Subcutaneous abdominal adipose tissue (tissue), 5 donors: ENCODE measurements around the gene SMARCB1.

Experiments
- H3K27ac ChIP-seq: one replicate; pipeline ENCODE4 v1.7.0; 2013; ENCODE audit warnings: low read depth, mild to moderate bottlenecking, inconsistent platforms, low read length, moderate library complexity
- H3K27me3 ChIP-seq, 5 donors: one replicate each; pipeline ENCODE4 v1.7.0; 2013; ENCODE audit warnings: low read length in 5 of 5, inconsistent platforms in 1 of 5; ENCODE audit not compliant: control insufficient read depth in 5 of 5, insufficient read depth in 4 of 5
- H3K36me3 ChIP-seq, 5 donors: one replicate each; pipeline ENCODE4 v1.7.0; 2013; ENCODE audit warnings: low read length in 5 of 5; ENCODE audit not compliant: control insufficient read depth in 5 of 5, insufficient read depth in 5 of 5
- H3K4me1 ChIP-seq, 5 donors: one replicate each; pipeline ENCODE4 v1.7.0; 2013; ENCODE audit warnings: low read length in 5 of 5, mild to moderate bottlenecking in 3 of 5, moderate library complexity in 1 of 5; ENCODE audit not compliant: control insufficient read depth in 5 of 5, insufficient read depth in 5 of 5
- H3K4me3 ChIP-seq, 5 donors: one replicate each; pipeline ENCODE4 v1.7.0; 2013; ENCODE audit warnings: low read length in 5 of 5, low read depth in 1 of 5
- H3K9ac ChIP-seq, 5 donors: one replicate each; pipeline ENCODE4 v1.7.0; 2013; ENCODE audit warnings: low read length in 5 of 5, mild to moderate bottlenecking in 4 of 5, moderate library complexity in 3 of 5
- H3K9me3 ChIP-seq, 5 donors: one replicate each; pipeline ENCODE4 v1.7.0; 2013; ENCODE audit warnings: low read length in 5 of 5; ENCODE audit not compliant: control insufficient read depth in 5 of 5
- donor health status: healthy.
- donor health status: healthy.
- donor health status: healthy.
- donor health status: healthy.
- donor health status: healthy.

SMARCB1 gene

DNA sequence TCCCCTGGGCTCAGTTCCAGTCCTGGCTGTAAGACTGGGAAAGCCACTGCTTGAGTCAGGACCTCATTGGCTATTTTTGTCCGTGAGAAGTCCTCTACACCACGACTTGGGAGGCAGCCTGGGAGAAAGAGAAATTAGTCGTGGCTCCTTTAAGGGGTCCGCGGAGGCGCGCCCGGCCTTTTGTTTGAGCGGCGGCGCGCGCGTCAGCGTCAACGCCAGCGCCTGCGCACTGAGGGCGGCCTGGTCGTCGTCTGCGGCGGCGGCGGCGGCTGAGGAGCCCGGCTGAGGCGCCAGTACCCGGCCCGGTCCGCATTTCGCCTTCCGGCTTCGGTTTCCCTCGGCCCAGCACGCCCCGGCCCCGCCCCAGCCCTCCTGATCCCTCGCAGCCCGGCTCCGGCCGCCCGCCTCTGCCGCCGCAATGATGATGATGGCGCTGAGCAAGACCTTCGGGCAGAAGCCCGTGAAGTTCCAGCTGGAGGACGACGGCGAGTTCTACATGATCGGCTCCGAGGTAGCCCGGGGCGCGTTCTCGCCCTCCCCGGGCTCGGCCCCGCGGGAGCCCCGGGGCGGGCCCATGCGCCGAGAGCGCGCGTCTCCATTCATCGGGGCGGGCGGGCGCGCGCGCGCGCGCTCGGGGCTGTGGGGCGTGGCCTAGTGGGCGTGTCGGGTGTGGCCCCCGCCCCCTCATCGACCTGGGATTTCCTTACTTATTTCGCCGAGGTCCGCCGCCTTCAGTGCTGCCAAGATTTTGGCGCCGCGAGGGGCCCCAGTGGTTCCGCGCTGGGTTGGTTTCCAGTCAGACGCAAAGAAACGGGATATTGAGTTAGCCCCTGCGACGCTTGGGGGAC lies at the start of gene SMARCB1:
Gene SMARCB1, plus strand, starts transcription at position 215 of the 848 bp plus-strand sequence. Its CDS starts 204 bp downstream, at position 419.
- Histone ChIP-seq H3K27ac (peak within 1 kb of the TSS; percentile 94), H3K36me3 (peaks cover 0 to 9% (median 6%) of the 10 kb centered on the region in 5 donors), H3K9me3 (no peaks in the 10 kb centered on the region), H3K9ac (peak within 1 kb of the TSS; percentile 84 to 97 (median 95)), H3K4me3 (peak within 1 kb of the TSS; percentile 80 to 95 (median 86)), H3K27me3 (peaks cover 0 to 2% (median 0%) of the 10 kb centered on the region in 5 donors), H3K4me1 (peaks cover 12 to 48% (median 31%) of the 10 kb centered on the region in 5 donors)

DNA sequence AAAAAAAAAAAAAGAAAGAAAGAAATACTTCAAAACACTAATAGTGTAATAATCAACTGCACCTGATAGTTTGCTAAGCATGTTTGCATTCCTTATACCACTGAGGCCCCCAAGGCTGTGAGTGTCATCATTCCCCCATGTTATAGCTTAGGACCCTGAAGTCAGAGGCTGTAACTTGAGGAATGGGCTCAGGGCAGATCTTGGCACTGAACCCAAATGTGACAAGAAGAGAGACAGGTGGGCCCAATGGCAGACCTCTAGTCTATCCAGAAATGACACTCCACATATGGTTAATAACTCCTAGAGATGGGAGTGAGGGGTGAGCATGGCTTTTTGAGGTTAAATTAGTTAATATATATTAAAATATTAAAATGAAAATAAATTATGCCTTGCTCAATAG lies 49.1 kb upstream of the SMARCB1 start:
- H3K9me3 ChIP-seq: no peaks in the 10 kb centered on the region
- H3K4me1 ChIP-seq: peaks cover 2 to 12% (median 7%) of the 10 kb centered on the region in 5 donors
- no peaks in the 10 kb centered on the region for H3K27me3 ChIP-seq
- no peak overlapping the region for H3K4me3 ChIP-seq
- peaks cover 0 to 16% (median 7%) of the 10 kb centered on the region in 5 donors for H3K36me3 ChIP-seq
- no peak overlapping the region for H3K27ac ChIP-seq
- no peak overlapping the region for H3K9ac ChIP-seq

DNA sequence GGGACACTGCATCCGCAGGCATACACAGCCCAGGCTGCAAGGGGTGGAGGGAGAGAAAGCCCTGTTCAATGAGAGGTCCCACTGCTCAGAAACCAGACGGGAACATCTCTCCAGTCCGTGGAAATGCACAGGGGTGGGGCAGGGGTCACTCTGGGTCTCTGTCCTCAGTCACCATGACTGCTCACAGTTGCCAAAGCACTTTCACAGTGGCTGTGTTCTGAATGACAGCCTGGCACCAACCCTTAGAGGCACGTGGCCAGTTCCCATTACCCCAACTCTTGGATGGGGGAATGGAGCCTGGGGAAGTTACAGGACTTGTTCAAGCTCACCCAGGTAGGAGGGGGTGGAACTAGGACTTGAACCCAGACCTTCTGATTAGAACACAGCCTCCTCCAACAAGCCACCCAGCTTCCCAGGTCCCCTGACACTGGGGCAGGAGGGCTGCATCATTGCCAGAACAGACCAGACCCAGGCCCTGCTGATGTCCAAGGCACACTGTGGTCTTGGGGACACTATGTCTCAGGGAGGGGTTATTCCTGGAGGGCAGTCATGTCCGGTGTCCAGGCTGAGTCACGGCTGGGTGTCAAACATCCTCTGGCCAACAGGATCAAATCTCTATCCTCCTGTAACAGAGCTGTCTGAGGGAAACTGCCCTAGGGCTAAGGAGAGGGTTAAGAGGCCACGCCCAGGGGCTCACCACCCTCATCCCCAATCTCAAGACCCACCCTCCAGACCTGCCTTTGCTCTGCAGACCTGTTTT lies 44.1 kb upstream of the SMARCB1 start:
- Histone ChIP-seq H3K9me3 (peaks cover 0 to 3% (median 0%) of the 10 kb centered on the region in 5 donors), H3K27ac (peak overlapping the region; percentile 84), H3K4me3 (peak overlapping the region in 1 of 5 donors; percentile 23), H3K9ac (peak overlapping the region in 4 of 5 donors; percentile 31 to 76 (median 50)), H3K4me1 (peaks cover 11 to 33% (median 24%) of the 10 kb centered on the region in 5 donors), H3K36me3 (peaks cover 4 to 42% (median 29%) of the 10 kb centered on the region in 5 donors), H3K27me3 (peaks cover 0 to 5% (median 0%) of the 10 kb centered on the region in 5 donors)

DNA sequence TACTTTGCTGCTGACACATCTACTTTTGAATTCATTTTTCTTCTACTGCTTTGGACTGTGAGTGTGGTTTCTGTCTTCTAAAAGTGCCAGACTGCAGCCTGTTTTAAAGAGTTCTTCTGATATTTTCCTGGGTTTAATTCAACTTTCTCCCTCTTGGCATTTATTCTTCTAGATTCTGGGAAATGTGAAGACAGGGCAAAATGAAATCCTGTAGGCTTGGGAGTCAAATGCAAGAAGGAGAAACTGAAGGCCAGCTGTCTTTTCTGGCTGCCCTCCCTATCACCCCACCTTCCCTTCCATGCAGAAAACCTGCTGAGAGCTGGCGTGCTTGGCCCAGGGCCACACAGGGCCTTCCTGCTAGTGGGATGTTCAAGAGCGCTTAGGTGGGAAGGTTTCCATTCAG lies 43.5 kb upstream of the SMARCB1 start:
- peak overlapping the region; percentile 84 for H3K27ac ChIP-seq
- peaks cover 4 to 42% (median 29%) of the 10 kb centered on the region in 5 donors for H3K36me3 ChIP-seq
- peak overlapping the region in 4 of 5 donors; percentile 31 to 76 (median 50) for H3K9ac ChIP-seq
- peaks cover 11 to 33% (median 24%) of the 10 kb centered on the region in 5 donors for H3K4me1 ChIP-seq
- no peak overlapping the region for H3K4me3 ChIP-seq
- peaks cover 0 to 5% (median 0%) of the 10 kb centered on the region in 5 donors for H3K27me3 ChIP-seq
- H3K9me3 ChIP-seq: peaks cover 0 to 3% (median 0%) of the 10 kb centered on the region in 5 donors

DNA sequence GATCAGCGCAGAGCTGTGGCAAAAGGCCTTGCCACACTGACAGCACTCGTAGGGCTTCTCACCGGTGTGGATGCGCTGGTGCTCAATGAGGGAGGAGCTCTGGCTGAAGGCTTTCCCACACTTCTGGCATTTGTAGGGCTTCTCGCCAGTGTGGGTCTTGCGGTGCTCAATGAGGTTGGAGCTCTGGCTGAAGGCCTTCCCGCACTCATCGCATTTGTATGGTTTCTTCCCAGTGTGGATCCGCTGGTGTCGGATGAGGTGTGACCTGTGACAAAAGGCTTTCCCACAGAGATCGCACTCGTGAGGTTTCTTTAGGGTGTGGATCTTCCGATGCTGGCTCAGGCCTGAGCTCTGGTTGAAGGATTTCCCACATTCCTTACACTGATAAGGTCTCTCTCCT lies 42.8 kb upstream of the SMARCB1 start:
- Histone ChIP-seq H3K36me3 (peaks cover 4 to 42% (median 29%) of the 10 kb centered on the region in 5 donors), H3K9me3 (peaks cover 0 to 3% (median 0%) of the 10 kb centered on the region in 5 donors), H3K9ac (peak overlapping the region in 1 of 5 donors; percentile 76), H3K27me3 (peaks cover 0 to 5% (median 0%) of the 10 kb centered on the region in 5 donors), H3K4me3 (no peak overlapping the region), H3K27ac (peak overlapping the region; percentile 84), H3K4me1 (peaks cover 11 to 33% (median 24%) of the 10 kb centered on the region in 5 donors)

DNA sequence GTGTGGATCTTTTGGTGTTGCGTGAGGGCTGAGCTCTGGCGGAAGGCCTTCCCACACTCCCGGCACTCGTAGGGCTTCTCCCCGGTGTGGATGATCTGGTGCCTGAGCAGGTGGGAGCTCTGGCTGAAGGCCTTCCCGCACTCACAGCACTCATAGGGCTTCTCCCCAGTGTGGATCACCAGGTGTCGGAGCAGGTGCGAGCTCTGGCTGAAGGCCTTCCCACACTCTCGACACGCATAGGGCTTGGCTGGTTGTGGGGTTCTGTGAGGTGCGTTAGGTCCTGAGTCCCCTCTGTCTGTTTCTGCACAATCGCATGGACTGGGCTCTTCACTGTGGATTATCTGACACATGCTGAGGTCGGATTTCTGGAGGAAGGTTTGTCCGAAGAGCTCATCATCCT lies 42.3 kb upstream of the SMARCB1 start:
- H3K27ac ChIP-seq: no peak overlapping the region
- peaks cover 4 to 42% (median 29%) of the 10 kb centered on the region in 5 donors for H3K36me3 ChIP-seq
- no peak overlapping the region for H3K9ac ChIP-seq
- peaks cover 0 to 3% (median 0%) of the 10 kb centered on the region in 5 donors for H3K9me3 ChIP-seq
- peaks cover 0 to 5% (median 0%) of the 10 kb centered on the region in 5 donors for H3K27me3 ChIP-seq
- peaks cover 11 to 33% (median 24%) of the 10 kb centered on the region in 5 donors for H3K4me1 ChIP-seq
- no peak overlapping the region for H3K4me3 ChIP-seq

DNA sequence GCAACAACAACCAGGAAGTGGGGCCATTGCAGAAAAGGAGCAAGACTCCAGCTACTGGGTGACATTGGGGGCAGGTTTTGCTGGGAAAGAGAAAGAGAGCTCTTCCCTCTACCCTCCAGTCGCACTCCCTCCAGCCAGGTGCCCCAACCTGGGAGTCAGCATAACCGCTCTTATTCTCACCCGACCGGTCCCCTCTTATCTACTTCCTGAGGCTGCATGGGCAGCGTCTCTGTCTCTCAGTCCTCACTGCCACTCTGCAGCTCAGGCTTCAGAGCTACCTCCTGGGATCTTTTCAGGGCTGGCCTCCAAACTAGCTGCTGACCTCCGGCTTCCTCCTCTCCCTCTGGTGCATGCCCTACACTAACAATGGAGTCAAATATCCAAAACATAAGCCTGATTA lies 41.0 kb upstream of the SMARCB1 start:
- H3K4me1 ChIP-seq: peaks cover 11 to 45% (median 35%) of the 10 kb centered on the region in 5 donors
- H3K27me3 ChIP-seq: peaks cover 0 to 5% (median 0%) of the 10 kb centered on the region in 5 donors
- no peak overlapping the region for H3K4me3 ChIP-seq
- H3K9ac ChIP-seq: no peak overlapping the region
- no peak overlapping the region for H3K27ac ChIP-seq
- H3K36me3 ChIP-seq: peaks cover 4 to 42% (median 28%) of the 10 kb centered on the region in 5 donors
- peaks cover 0 to 3% (median 0%) of the 10 kb centered on the region in 5 donors for H3K9me3 ChIP-seq

DNA sequence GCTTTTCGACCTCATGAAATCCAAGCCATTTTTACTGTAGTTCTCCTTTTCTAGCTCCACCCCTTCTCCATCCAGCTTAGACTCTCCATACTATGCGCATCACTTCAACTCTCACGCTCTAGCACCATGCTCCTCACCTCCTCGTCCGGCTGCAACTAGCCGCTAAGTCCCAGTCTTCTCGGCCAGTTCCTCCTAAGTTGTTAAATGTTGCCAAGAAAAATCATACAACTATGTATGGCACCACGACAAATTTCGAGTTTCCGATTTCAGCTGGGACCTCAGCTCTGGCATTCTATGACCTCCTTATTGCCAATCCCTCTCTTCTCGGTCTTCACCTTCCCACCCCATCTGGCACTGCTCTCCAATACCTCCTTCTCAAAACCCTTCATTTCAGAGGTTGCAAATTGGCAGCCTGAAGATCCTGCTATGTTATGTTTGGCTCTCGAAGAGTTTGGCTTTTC lies 36.9 kb upstream of the SMARCB1 start:
- Histone ChIP-seq H3K9me3 (no peaks in the 10 kb centered on the region), H3K4me3 (peak overlapping the region; percentile 28 to 87 (median 76)), H3K9ac (peak overlapping the region in 1 of 5 donors; percentile 63), H3K27me3 (no peaks in the 10 kb centered on the region), H3K36me3 (peaks cover 2 to 5% (median 4%) of the 10 kb centered on the region in 5 donors), H3K27ac (no peak overlapping the region), H3K4me1 (peaks cover 0 to 33% (median 24%) of the 10 kb centered on the region in 5 donors)

DNA sequence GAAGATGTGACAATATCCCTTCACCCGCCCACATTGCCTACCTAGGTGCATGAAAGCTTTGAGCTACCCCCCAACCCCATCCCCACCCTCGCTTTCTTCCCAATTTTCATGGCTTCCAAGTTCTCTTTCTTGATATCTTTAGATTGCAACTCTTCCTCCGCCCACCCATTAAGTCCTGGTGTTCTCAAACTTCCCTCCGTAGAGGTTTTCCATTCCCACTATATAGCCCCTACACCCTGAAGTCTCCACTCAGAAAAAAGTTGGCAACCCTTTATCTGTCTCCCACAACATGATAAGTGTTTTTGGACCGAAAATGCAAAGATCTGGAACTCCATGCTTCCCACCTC lies 36.4 kb upstream of the SMARCB1 start:
- H3K9ac ChIP-seq: peak overlapping the region; percentile 4 to 92 (median 63)
- peaks cover 0 to under 1% (median 0%) of the 10 kb centered on the region in 5 donors for H3K36me3 ChIP-seq
- no peak overlapping the region for H3K27ac ChIP-seq
- no peaks in the 10 kb centered on the region for H3K27me3 ChIP-seq
- peaks cover 0 to 33% (median 24%) of the 10 kb centered on the region in 5 donors for H3K4me1 ChIP-seq
- H3K4me3 ChIP-seq: peak overlapping the region; percentile 69 to 87 (median 78)
- H3K9me3 ChIP-seq: no peaks in the 10 kb centered on the region
